ENCODE results near the gene RDX.

RDX gene

GRCh38 chr11:110168033-110168803 is 128.2 kb downstream of the RDX start:
- DNase-seq, result no peak

- DNase-seq, result no peak
Measured at GRCh38 chr11:110165039-110165925, 131.1 kb downstream of the RDX start.

GRCh38 chr11:110162216-110162615 is 134.2 kb downstream of the RDX start:
- no peak for DNase-seq

GRCh38 chr11:110161061-110161460 is 135.4 kb downstream of the RDX start:
- DNase-seq, result no peak

DNA sequence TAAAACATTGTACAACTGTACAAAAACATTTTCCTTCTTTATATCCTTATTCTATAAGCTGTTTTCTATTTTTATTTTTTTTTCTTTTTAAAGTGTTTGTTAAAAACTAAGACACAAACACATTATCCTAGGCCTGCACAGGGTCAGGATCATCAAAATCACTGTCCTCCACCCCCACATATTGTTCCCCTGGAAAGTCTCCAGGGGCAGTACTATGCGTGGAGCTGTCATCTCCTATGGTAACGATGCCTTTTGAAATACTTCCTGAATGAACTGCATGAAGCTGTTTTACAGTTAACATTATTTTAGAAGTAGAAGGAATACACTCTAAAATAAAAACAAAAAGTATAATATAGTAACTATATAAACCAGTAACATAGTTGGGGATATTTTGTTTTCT is 136.0 kb downstream of the RDX start:
- no peak for DNase-seq

GRCh38 chr11:110160016-110160415 is 136.4 kb downstream of the RDX start:
- no peak for DNase-seq

- DNase-seq, result no peak
Measured at GRCh38 chr11:110159476-110159875, 136.9 kb downstream of the RDX start.

DNA sequence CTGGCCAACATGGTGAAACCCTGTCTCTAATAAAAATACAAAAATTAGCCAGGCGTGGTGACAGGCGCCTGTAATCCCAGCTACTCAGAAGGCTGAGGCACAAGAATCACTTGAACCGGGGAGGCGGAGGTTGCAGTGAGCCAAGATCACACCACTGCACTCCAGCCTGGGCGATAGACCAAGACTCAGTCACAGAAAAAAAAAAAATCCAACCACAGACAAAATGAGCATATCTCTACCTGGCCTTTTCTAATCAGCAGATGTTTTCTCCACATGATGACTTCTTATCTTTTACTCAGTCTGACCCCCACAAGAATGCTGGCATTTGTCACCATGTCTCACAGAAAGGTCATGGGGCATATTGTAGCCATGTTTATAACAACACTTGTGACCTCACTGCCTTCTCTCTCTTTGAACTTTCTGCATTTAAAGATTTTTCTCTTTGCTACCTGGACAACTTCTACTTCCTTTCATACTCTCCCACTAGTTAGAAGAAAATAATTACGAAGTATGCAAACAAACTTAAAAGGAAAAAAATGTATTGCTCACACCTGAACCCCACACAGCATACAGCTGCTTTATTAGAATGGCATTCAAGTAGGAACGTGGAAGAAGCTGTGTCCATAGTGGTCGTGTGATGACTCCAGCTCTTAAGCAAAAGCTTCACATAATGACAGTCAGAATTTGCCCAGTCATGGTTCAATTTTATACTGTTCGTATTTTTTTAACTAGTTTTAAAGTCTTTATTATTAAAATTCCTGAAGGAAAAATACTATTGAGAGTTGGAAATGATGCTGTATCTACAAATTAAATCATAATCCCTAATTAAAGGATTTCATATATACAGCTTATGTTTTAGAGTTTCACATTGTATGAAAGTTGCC is 137.9 kb downstream of the RDX start:
- DNase-seq, result no peak

- DNase-seq, result no peak
Measured at GRCh38 chr11:110156503-110156902, 139.9 kb downstream of the RDX start.

- DNase-seq, result no peak
Measured at GRCh38 chr11:110153474-110153873, 142.9 kb downstream of the RDX start.

- no peak for DNase-seq
Measured at GRCh38 chr11:110152199-110152598, 144.2 kb downstream of the RDX start.

GRCh38 chr11:110148775-110149744 is 147.4 kb downstream of the RDX start:
- DNase-seq, result no peak

DNA sequence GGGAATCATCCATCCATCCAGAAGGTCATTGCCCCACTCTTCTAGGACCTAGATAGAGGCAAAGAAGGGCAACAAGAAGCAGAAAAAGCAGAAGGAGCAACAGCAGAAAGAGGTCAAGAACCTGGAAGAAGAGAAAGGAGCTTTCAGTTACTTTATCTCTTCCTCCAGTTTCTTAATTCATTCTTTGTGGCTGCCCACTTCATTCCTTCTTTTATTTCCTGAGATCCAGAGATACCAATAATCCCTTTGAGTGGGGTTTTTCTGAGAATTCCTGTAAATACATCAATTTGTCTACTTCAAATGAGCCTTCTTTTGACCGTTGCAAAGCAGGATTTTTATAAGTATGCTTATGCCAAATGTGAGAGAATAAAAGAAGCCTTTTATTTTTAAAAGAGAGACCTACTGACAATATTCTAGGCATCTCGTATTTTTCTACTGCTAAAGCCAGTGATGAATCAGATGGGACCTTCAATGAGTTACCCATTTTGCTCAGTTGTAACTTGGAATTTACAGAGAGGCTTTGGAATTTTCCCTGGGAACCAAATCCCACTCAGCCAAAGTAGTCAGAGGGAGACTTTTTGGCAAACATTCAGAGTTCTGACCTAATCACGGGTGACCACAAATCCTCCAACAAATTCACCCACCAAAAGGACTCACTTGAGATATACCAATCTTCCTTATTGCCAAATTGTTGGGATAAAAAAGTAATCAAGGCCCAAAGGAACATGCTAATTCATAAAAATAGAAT is 148.3 kb downstream of the RDX start:
- no peak for DNase-seq

GRCh38 chr11:110141812-110142211 is 154.6 kb downstream of the RDX start:
- no peak for DNase-seq

- DNase-seq, result peak; percentile 56
Measured at GRCh38 chr11:110134110-110134509, 162.3 kb downstream of the RDX start.

- no peak for DNase-seq
Measured at GRCh38 chr11:110133160-110133559, 163.3 kb downstream of the RDX start.

DNA sequence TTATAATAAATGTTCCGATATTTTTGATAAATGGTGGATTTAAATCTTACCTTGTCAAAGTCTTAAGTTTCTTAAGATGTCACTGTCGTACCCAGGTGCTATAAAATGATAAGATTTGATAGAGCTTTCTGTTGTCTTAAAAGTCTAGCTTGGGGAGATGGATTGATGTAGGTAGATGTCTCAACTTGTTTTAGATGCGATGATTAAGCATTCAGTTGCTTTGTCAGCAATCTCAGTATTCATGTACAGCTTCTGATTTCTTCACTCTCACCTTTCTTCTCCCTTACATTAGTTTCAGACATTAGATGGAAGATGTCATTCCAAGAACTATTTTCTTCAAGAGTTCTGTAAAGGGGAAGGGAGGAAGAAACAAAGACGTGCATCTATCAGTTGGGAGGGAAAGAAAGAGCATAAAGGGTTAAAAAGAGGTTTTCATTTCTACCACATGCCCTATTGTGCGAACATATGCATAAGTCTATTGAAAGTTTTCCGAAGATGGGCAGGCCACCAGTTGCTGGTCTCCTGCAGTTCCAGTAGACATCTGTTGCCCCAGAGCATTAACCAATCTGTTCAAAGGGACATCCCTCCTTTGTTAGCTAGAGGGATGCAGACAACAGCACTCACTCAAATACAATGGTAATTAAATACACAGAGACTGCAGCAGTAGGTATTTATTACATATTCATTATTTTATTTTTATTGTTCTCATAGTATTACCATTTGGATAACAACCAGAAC is 164.9 kb downstream of the RDX start:
- peak; percentile 92 for DNase-seq

DNA sequence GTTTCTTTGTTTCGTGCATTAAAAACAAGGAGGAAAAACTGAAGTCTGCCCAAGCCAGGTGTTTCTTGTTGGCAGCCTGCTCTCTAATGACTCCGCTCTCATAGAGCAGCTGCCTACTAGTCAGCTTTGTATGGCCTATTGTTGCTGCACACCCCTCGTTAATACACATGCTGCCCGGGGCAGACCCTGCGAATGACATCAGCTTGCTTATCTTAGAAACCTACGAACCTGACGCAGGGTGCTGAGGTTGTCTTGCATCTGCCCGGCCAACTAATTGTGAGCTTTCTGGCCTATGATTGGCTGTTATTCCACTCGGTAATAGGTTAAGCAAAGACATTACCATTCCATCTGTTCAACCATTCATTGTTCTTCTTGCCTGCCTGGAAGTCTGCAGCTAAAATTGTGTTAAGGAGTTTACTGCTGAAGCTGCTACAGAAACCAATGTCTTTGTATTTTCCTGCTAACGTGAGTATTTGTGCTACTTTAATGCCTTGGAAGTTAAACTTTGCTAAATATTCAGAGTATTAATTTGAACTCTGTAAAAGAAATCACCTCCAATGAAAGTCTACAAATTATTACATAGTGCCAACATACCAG is 165.7 kb downstream of the RDX start:
- peak; percentile 99 for DNase-seq

- DNase-seq, result peak; percentile 11
Measured at GRCh38 chr11:110128161-110128560, 168.3 kb downstream of the RDX start.

DNA sequence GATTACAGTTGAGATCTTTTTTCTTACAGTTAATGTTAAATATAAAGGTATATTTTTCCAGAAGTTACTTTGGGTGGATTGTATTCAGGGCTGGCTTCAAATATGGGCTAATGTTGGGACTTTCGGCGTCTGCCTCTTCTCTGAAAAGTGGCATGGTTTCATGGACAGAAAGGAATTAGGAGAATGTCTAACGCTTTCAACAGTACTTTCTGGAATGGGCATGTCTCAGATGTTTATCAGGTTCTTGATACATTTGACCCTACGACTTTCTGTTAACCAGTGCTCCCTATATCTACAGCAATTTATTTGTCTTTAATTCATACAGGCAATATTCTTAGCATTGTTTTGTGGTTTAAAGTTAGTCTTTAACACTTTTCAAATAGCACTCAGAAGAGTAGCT is 169.5 kb downstream of the RDX start:
- DNase-seq, result no peak
